HepG2 (cell line): ENCODE results near the gene SNRPD2.

Source experiments
- HOXA7 ChIP-seq: sonication (generic); formaldehyde crosslinking; IDR thresholded peaks from 2 replicates; pipeline ENCODE4 v1.8.1; 2022; ENCODE audit warnings: mild to moderate bottlenecking, missing genetic modification reagents, moderate library complexity
- JUND ChIP-seq: sonication (generic); formaldehyde crosslinking; IDR thresholded peaks from 2 replicates; pipeline ENCODE4 v1.8.0; 2022; ENCODE audit warnings: mild to moderate bottlenecking, missing genetic modification reagents
- TBP ChIP-seq: sonication (generic); formaldehyde crosslinking; IDR thresholded peaks from 2 replicates; pipeline ENCODE4 v1.5.0; 2020; ENCODE audit warnings: missing genetic modification reagents
- ZBTB8A ChIP-seq: sonication (generic); formaldehyde crosslinking; IDR thresholded peaks from 2 replicates; pipeline ENCODE4 v1.4.0; 2020; ENCODE audit warnings: mild to moderate bottlenecking, low read depth, missing genetic modification reagents, borderline replicate concordance
- ZNF235 ChIP-seq: sonication (generic); formaldehyde crosslinking; IDR thresholded peaks from 2 replicates; pipeline ENCODE4 v1.8.1; 2023; ENCODE audit warnings: mild to moderate bottlenecking, missing genetic modification reagents, borderline replicate concordance
- ZNF737 ChIP-seq: sonication (generic); formaldehyde crosslinking; IDR thresholded peaks from 2 replicates; pipeline ENCODE4 v1.5.0; 2020; ENCODE audit warnings: missing genetic modification reagents, mild to moderate bottlenecking, borderline replicate concordance
- ZNF777 ChIP-seq: sonication (generic); formaldehyde crosslinking; IDR thresholded peaks from 2 replicates; pipeline ENCODE4 v1.4.0; 2020; ENCODE audit warnings: missing genetic modification reagents
- TF ChIP-seq, protein P1 (sequence below): sonication (generic); formaldehyde crosslinking; IDR thresholded peaks from 2 replicates; pipeline ENCODE4 v1.5.0; 2020; ENCODE audit warnings: mild to moderate bottlenecking, missing genetic modification reagents, moderate library complexity
- TF ChIP-seq, protein P2 (sequence below): IDR thresholded peaks from 2 replicates; pipeline ENCODE4 v1.6.1; 2012; ENCODE audit warnings: inconsistent platforms
- TF ChIP-seq, protein P3 (sequence below): sonication (generic); formaldehyde crosslinking; IDR thresholded peaks from 2 replicates; pipeline ENCODE4 v1.4.0; 2020; ENCODE audit warnings: missing genetic modification reagents
- TF ChIP-seq, protein P4 (sequence below), 2 experiments: sonication (generic) in 1 of 2; formaldehyde crosslinking in 1 of 2; IDR thresholded peaks; 2 replicates each; pipeline versions ENCODE4 v1.4.0 to v1.6.1; 2016 to 2020; ENCODE audit warnings: borderline replicate concordance in 1 of 2, low read depth in 1 of 2, mild to moderate bottlenecking in 1 of 2, missing genetic modification reagents in 1 of 2
- TF ChIP-seq, protein P5 (sequence below): sonication (generic); formaldehyde crosslinking; IDR thresholded peaks from 2 replicates; pipeline ENCODE4 v1.4.0; 2020; ENCODE audit warnings: mild to moderate bottlenecking, missing genetic modification reagents
- TF ChIP-seq, protein P6 (sequence below): sonication (generic); formaldehyde crosslinking; IDR thresholded peaks from 2 replicates; pipeline ENCODE4 v1.8.0; 2022; ENCODE audit warnings: low read depth, missing genetic modification reagents
- TF ChIP-seq, protein P7 (sequence below): IDR thresholded peaks from 2 replicates; pipeline ENCODE4 v1.6.1; 2012; ENCODE audit warnings: low read length, improper control_type of control experiment

DNA sequence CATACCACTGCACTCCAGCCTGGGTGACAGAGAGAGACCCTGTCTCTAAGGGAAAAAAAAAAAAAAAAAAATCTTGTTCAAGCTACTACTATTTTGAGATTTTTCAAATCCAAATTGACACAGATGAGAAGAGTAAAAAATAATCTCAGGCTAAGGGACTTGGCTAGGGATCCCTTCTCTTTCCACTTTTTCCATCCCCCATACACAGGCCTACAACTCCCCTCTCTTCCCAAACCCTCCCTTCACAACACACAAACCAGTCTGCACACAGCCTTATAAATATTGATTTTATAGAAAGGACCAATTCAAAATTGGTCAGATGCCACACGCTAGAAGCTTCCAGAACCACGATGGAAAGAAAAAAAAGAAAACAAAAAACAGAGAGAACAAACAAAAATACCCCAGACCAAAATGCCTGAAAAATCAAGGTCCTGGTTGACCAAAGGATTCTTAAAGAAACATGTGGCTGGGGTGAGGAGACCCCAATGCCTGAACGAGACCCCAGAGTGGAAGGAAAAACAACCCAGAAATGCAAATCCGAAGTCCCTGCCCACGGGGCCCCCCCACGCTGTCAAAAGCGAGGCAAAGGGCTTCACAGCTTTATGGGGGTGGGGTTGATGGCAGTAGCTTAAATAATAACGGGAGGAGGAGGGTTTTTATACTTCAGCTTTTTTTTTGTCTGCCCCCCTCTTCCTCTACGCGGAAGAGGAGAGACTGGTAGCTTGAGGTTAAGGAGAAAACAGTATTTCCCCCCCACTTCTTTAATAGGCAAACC lies 18.8 kb upstream of the SNRPD2 start:
- TF ChIP-seq TBP (no peak), HOXA7 (CRISPR knock-in tag) (no peak), JUND (CRISPR knock-in tag) (no peak), ZBTB8A (CRISPR knock-in tag) (no peak), ZNF737 (CRISPR knock-in tag) (no peak), ZNF235 (CRISPR knock-in tag) (no peak), ZNF777 (CRISPR knock-in tag) (no peak)
- TF ChIP-seq, protein P1, sequence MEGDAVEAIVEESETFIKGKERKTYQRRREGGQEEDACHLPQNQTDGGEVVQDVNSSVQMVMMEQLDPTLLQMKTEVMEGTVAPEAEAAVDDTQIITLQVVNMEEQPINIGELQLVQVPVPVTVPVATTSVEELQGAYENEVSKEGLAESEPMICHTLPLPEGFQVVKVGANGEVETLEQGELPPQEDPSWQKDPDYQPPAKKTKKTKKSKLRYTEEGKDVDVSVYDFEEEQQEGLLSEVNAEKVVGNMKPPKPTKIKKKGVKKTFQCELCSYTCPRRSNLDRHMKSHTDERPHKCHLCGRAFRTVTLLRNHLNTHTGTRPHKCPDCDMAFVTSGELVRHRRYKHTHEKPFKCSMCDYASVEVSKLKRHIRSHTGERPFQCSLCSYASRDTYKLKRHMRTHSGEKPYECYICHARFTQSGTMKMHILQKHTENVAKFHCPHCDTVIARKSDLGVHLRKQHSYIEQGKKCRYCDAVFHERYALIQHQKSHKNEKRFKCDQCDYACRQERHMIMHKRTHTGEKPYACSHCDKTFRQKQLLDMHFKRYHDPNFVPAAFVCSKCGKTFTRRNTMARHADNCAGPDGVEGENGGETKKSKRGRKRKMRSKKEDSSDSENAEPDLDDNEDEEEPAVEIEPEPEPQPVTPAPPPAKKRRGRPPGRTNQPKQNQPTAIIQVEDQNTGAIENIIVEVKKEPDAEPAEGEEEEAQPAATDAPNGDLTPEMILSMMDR (CRISPR knock-in tag): no peak
- TF ChIP-seq, protein P2, sequence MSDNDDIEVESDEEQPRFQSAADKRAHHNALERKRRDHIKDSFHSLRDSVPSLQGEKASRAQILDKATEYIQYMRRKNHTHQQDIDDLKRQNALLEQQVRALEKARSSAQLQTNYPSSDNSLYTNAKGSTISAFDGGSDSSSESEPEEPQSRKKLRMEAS: no peak
- TF ChIP-seq, protein P3, sequence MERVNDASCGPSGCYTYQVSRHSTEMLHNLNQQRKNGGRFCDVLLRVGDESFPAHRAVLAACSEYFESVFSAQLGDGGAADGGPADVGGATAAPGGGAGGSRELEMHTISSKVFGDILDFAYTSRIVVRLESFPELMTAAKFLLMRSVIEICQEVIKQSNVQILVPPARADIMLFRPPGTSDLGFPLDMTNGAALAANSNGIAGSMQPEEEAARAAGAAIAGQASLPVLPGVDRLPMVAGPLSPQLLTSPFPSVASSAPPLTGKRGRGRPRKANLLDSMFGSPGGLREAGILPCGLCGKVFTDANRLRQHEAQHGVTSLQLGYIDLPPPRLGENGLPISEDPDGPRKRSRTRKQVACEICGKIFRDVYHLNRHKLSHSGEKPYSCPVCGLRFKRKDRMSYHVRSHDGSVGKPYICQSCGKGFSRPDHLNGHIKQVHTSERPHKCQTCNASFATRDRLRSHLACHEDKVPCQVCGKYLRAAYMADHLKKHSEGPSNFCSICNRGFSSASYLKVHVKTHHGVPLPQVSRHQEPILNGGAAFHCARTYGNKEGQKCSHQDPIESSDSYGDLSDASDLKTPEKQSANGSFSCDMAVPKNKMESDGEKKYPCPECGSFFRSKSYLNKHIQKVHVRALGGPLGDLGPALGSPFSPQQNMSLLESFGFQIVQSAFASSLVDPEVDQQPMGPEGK (CRISPR knock-in tag): no peak
- TF ChIP-seq, protein P4, sequence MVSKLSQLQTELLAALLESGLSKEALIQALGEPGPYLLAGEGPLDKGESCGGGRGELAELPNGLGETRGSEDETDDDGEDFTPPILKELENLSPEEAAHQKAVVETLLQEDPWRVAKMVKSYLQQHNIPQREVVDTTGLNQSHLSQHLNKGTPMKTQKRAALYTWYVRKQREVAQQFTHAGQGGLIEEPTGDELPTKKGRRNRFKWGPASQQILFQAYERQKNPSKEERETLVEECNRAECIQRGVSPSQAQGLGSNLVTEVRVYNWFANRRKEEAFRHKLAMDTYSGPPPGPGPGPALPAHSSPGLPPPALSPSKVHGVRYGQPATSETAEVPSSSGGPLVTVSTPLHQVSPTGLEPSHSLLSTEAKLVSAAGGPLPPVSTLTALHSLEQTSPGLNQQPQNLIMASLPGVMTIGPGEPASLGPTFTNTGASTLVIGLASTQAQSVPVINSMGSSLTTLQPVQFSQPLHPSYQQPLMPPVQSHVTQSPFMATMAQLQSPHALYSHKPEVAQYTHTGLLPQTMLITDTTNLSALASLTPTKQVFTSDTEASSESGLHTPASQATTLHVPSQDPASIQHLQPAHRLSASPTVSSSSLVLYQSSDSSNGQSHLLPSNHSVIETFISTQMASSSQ (IDR thresholded peaks at IDR 0.05; ENCODE audit: low read depth): no peak
- TF ChIP-seq, protein P4 (CRISPR knock-in tag; IDR thresholded peaks at IDR 0.05; ENCODE audit: borderline replicate concordance): no peak
- TF ChIP-seq, protein P5, sequence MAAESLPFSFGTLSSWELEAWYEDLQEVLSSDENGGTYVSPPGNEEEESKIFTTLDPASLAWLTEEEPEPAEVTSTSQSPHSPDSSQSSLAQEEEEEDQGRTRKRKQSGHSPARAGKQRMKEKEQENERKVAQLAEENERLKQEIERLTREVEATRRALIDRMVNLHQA (CRISPR knock-in tag): no peak
- TF ChIP-seq, protein P6, sequence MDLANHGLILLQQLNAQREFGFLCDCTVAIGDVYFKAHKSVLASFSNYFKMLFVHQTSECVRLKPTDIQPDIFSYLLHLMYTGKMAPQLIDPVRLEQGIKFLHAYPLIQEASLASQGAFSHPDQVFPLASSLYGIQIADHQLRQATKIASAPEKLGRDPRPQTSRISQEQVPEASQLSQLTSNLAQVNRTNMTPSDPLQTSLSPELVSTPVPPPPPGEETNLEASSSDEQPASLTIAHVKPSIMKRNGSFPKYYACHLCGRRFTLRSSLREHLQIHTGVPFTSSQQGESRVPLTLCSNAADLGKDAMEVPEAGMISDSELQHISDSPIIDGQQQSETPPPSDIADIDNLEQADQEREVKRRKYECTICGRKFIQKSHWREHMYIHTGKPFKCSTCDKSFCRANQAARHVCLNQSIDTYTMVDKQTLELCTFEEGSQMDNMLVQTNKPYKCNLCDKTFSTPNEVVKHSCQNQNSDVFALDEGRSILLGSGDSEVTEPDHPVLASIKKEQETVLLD (CRISPR knock-in tag): no peak
- TF ChIP-seq, protein P7, sequence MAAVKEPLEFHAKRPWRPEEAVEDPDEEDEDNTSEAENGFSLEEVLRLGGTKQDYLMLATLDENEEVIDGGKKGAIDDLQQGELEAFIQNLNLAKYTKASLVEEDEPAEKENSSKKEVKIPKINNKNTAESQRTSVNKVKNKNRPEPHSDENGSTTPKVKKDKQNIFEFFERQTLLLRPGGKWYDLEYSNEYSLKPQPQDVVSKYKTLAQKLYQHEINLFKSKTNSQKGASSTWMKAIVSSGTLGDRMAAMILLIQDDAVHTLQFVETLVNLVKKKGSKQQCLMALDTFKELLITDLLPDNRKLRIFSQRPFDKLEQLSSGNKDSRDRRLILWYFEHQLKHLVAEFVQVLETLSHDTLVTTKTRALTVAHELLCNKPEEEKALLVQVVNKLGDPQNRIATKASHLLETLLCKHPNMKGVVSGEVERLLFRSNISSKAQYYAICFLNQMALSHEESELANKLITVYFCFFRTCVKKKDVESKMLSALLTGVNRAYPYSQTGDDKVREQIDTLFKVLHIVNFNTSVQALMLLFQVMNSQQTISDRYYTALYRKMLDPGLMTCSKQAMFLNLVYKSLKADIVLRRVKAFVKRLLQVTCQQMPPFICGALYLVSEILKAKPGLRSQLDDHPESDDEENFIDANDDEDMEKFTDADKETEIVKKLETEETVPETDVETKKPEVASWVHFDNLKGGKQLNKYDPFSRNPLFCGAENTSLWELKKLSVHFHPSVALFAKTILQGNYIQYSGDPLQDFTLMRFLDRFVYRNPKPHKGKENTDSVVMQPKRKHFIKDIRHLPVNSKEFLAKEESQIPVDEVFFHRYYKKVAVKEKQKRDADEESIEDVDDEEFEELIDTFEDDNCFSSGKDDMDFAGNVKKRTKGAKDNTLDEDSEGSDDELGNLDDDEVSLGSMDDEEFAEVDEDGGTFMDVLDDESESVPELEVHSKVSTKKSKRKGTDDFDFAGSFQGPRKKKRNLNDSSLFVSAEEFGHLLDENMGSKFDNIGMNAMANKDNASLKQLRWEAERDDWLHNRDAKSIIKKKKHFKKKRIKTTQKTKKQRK: no peak
